ENCODE results near the gene OR2J2.

DNA sequence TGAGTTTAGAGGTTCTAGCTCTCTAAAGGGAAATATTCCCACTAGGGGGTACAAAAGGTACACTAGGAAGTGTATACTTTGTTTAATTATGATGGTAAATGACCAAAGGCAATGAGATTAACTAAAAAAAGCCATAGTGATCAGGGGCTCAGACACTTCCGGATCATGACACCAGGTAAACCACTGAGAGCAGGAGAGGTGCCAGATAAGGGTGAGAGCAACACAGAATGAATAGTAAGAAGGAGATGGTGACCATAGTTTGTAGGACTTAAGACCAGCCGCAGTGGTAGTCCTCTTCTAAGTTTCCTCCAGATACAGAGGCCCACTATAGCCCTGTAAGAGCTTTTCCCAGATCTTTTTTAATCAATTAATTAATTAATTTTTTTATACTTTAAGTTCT, 40.8 kb downstream of the OR2J2 start:
- no peak for TF ChIP-seq CTCF (IDR thresholded peaks at IDR 0.05)
- no peak for TF ChIP-seq POLR2A (IDR thresholded peaks at IDR 0.05)
- TF ChIP-seq EP300 (IDR thresholded peaks at IDR 0.05) = no peak
